H9 (cell line): ENCODE data around the gene FAM170A. TPM values are rescaled to one million over a fixed set of nuclear protein-coding genes. Genes with fewer than 3 reads are reported as not detected.

Experiments used
- DNase-seq: peaks from one replicate; pipeline ENCODE4 v3.0.0-alpha.2; 2017
- H2AFZ ChIP-seq: one replicate; pipeline ENCODE4 v1.6.1; 2013; ENCODE audit warnings: mild to moderate bottlenecking, low read length, control low read depth, moderate library complexity
- H2AK5ac ChIP-seq: 2 replicates; pipeline ENCODE4 v1.6.1; 2013; ENCODE audit warnings: low read length, control low read depth, mixed read lengths; ENCODE audit not compliant: insufficient read length
- H2BK120ac ChIP-seq: one replicate; pipeline ENCODE4 v1.6.1; 2013; ENCODE audit warnings: low read depth, mild to moderate bottlenecking, low read length, control low read depth, inconsistent platforms; ENCODE audit not compliant: poor library complexity, severe bottlenecking
- H2BK12ac ChIP-seq: 2 replicates; pipeline ENCODE4 v1.6.1; 2013; ENCODE audit warnings: low read length, control low read depth, mixed read lengths, low read depth; ENCODE audit not compliant: insufficient read length
- H2BK15ac ChIP-seq: 2 replicates; pipeline ENCODE4 v1.6.1; 2013; ENCODE audit warnings: low read depth, low read length, control low read depth
- H2BK20ac ChIP-seq: one replicate; pipeline ENCODE4 v1.6.1; 2013; ENCODE audit warnings: low read depth, mild to moderate bottlenecking, low read length, control low read depth, inconsistent platforms; ENCODE audit not compliant: poor library complexity, severe bottlenecking
- H2BK5ac ChIP-seq: 2 replicates; pipeline ENCODE4 v1.6.1; 2013; ENCODE audit warnings: low read length, control low read depth, mixed read lengths; ENCODE audit not compliant: insufficient read length
- H3K14ac ChIP-seq: 2 replicates; pipeline ENCODE4 v1.6.1; 2013; ENCODE audit warnings: low read length, control low read depth; ENCODE audit not compliant: insufficient read depth
- H3K18ac ChIP-seq: 2 replicates; pipeline ENCODE4 v1.6.1; 2013; ENCODE audit warnings: low read depth, mild to moderate bottlenecking, mixed read lengths, low read length, control low read depth; ENCODE audit not compliant: insufficient read length
- H3K23ac ChIP-seq: 2 replicates; pipeline ENCODE4 v1.6.1; 2013; ENCODE audit warnings: low read length, control low read depth, mixed read lengths, low read depth; ENCODE audit not compliant: insufficient read length
- H3K23me2 ChIP-seq: 2 replicates; pipeline ENCODE4 v1.6.1; 2013; ENCODE audit warnings: low read depth, mild to moderate bottlenecking, mixed read lengths, low read length, control low read depth; ENCODE audit not compliant: insufficient read length, poor library complexity, severe bottlenecking
- H3K27ac ChIP-seq: 2 replicates; pipeline ENCODE4 v1.5.1; 2013; ENCODE audit warnings: low read length, control low read depth, mixed read lengths, low read depth; ENCODE audit not compliant: insufficient read length
- H3K27me3 ChIP-seq: 2 replicates; pipeline ENCODE4 v1.6.1; 2013; ENCODE audit warnings: low read length, control low read depth, inconsistent platforms; ENCODE audit not compliant: insufficient read depth
- H3K4ac ChIP-seq: 2 replicates; pipeline ENCODE4 v1.6.1; 2013; ENCODE audit warnings: low read depth, mild to moderate bottlenecking, control low read depth, inconsistent platforms, low read length, moderate library complexity
- H3K4me1 ChIP-seq: 2 replicates; pipeline ENCODE4 v1.6.1; 2013; ENCODE audit warnings: low read length, control low read depth, inconsistent platforms; ENCODE audit not compliant: insufficient read depth
- H3K4me2 ChIP-seq: 2 replicates; pipeline ENCODE4 v1.6.1; 2013; ENCODE audit warnings: low read length, control low read depth, mixed read lengths; ENCODE audit not compliant: insufficient read length, insufficient read depth
- H3K56ac ChIP-seq: 2 replicates; pipeline ENCODE4 v1.6.1; 2013; ENCODE audit warnings: low read depth, mild to moderate bottlenecking, mixed read lengths, low read length, control low read depth; ENCODE audit not compliant: insufficient read length
- H3K79me1 ChIP-seq: 2 replicates; pipeline ENCODE4 v1.6.1; 2013; ENCODE audit warnings: low read depth, mild to moderate bottlenecking, moderate library complexity, low read length, control low read depth, inconsistent platforms; ENCODE audit not compliant: insufficient read depth, poor library complexity, severe bottlenecking
- H3K79me2 ChIP-seq: 2 replicates; pipeline ENCODE4 v1.6.1; 2013; ENCODE audit warnings: low read length, control low read depth, inconsistent platforms; ENCODE audit not compliant: insufficient read depth
- H3K9ac ChIP-seq: 2 replicates; pipeline ENCODE4 v1.6.1; 2013; ENCODE audit warnings: low read length, control low read depth, mixed read lengths; ENCODE audit not compliant: insufficient read length; ENCODE audit errors: extremely low read depth
- H3K9me3 ChIP-seq: one replicate; pipeline ENCODE4 v1.6.1; 2013; ENCODE audit warnings: low read depth, low read length, inconsistent platforms; ENCODE audit not compliant: control insufficient read depth
- H3T11ph ChIP-seq: one replicate; pipeline ENCODE4 v1.6.1; 2013; ENCODE audit warnings: mild to moderate bottlenecking, low read length, control low read depth, inconsistent platforms
- H4K20me1 ChIP-seq: one replicate; pipeline ENCODE4 v1.6.1; 2013; ENCODE audit not compliant: control insufficient read depth, insufficient read length, insufficient read depth
- H4K5ac ChIP-seq: 2 replicates; pipeline ENCODE4 v1.6.1; 2013; ENCODE audit warnings: low read depth, mild to moderate bottlenecking, mixed read lengths, low read length, control low read depth; ENCODE audit not compliant: insufficient read length
- H4K8ac ChIP-seq: replicated peaks from 2 replicates; pipeline ENCODE4 v1.6.1; 2013; ENCODE audit warnings: low read length, control low read depth, mixed read lengths, low read depth; ENCODE audit not compliant: insufficient read length
- H4K91ac ChIP-seq: 2 replicates; pipeline ENCODE4 v1.6.1; 2013; ENCODE audit warnings: low read depth, mild to moderate bottlenecking, moderate library complexity, mixed read lengths, low read length, control low read depth; ENCODE audit not compliant: insufficient read length
- H3K27ac Mint-ChIP-seq, 3 experiments: 2 replicates in 2 of 3; 3 replicates in 1 of 3; pipeline ENCODE4 v1.8.0; 2020 to 2021; ENCODE audit warnings: mixed read lengths in 3 of 3, mild to moderate bottlenecking in 1 of 3, moderate library complexity in 1 of 3
- H3K27me3 Mint-ChIP-seq: 2 replicates; pipeline ENCODE4 v1.8.0; 2021; ENCODE audit warnings: low read depth, mild to moderate bottlenecking, moderate library complexity, mixed read lengths
- H3K36me3 Mint-ChIP-seq, 3 experiments: 2 replicates in 2 of 3; 3 replicates in 1 of 3; pipeline ENCODE4 v1.8.0; 2020 to 2021; ENCODE audit warnings: low read depth in 3 of 3, mixed read lengths in 3 of 3; ENCODE audit not compliant: insufficient read depth in 1 of 3
- H3K4me1 Mint-ChIP-seq, 2 experiments: 2 replicates each; pipeline ENCODE4 v1.8.0; 2020; ENCODE audit warnings: mixed read lengths in 2 of 2
- H3K4me3 Mint-ChIP-seq, 2 experiments: 2 replicates in 1 of 2; 3 replicates in 1 of 2; pipeline ENCODE4 v1.8.0; 2020 to 2021; ENCODE audit warnings: mild to moderate bottlenecking in 2 of 2, mixed read lengths in 2 of 2, moderate library complexity in 1 of 2
- H3K9me3 Mint-ChIP-seq, 2 experiments: 2 replicates in 1 of 2; 3 replicates in 1 of 2; pipeline ENCODE4 v1.8.0; 2020; ENCODE audit warnings: mild to moderate bottlenecking in 2 of 2, mixed read lengths in 2 of 2, moderate library complexity in 1 of 2
- CTCF ChIP-seq: fragments of 200-600 bp; sonication (generic); conservative IDR thresholded peaks from 3 replicates; pipeline ENCODE4 v1.8.0; 2021; ENCODE audit warnings: antibody characterized with exemption, mild to moderate bottlenecking
- WGBS: extraction: QIAGEN DNeasy Blood & Tissue Kit; methylation state at CpG from one replicate; pipeline ENCODE4 v1.1.7; 2013; ENCODE audit warnings: missing lambda C conversion rate, low lambda C conversion rate, mixed read lengths; ENCODE audit not compliant: insufficient read length; ENCODE audit errors: extremely low coverage; 5-methylcytosine and 5-hydroxymethylcytosine counted together
- total RNA-seq: library from RNA; stranded (reverse); gene quantifications from 2 replicates; pipeline ENCODE4 v1.2.1, GENCODE V29; 2021

FAM170A gene
- total RNA-seq, 1 experiment from 2014 or later, result not detected

- no peaks in the 10 kb centered on the region for H3K79me1 ChIP-seq
- no peak overlapping the region for H3K18ac ChIP-seq
- H2BK20ac ChIP-seq, result no peak overlapping the region
- Mint-ChIP-seq H3K27ac (no peak overlapping the region), H3K36me3 (no peaks in the 10 kb centered on the region; a peak in 1 of 7 replicates), H3K27me3 (no peaks in the 10 kb centered on the region), H3K4me1 (peaks cover under 1 to 1% of the 10 kb centered on the region in 2 experiments; a peak in 3 of 4 replicates), H3K9me3 (no peaks in the 10 kb centered on the region), H3K4me3 (no peak overlapping the region)
- no peak overlapping the region for H4K8ac ChIP-seq
- no peak overlapping the region for H3K23ac ChIP-seq
- H3K9me3 ChIP-seq, result no peaks in the 10 kb centered on the region
- H4K91ac ChIP-seq, result no peak overlapping the region
- H4K20me1 ChIP-seq, result no peaks in the 10 kb centered on the region
- no peak for TF ChIP-seq CTCF
- H3K27me3 ChIP-seq, result no peaks in the 10 kb centered on the region
- no CpG with 5 or more reads among the region's 2 CpGs for WGBS
- no peak overlapping the region for H2AK5ac ChIP-seq
- no peak overlapping the region for H3K4ac ChIP-seq
- H2AFZ ChIP-seq, result no peak overlapping the region
- no peak for DNase-seq
- no peak overlapping the region for H4K5ac ChIP-seq
- no peak overlapping the region for H2BK120ac ChIP-seq
- no peak overlapping the region for H3K4me2 ChIP-seq
- no peak overlapping the region for H3K9ac ChIP-seq
- no peaks in the 10 kb centered on the region for H3K23me2 ChIP-seq
- H2BK15ac ChIP-seq, result no peak overlapping the region
- no peak overlapping the region for H2BK5ac ChIP-seq
- H2BK12ac ChIP-seq, result no peak overlapping the region
- no peak overlapping the region for H3K27ac ChIP-seq
- no peak overlapping the region for H3K56ac ChIP-seq
- H3T11ph ChIP-seq, result no peak overlapping the region
- no peaks in the 10 kb centered on the region for H3K79me2 ChIP-seq
- H3K14ac ChIP-seq, result no peak overlapping the region
- no peaks in the 10 kb centered on the region for H3K4me1 ChIP-seq
Measured at GRCh38 chr5:119626086-119626485, 3.3 kb upstream of the FAM170A start.
